Measurements from ENCODE around the gene ASXL1.
A peak's percentile ranks its signal among the peaks of the same experiment; 100 is the strongest.

Gene ASXL1

GRCh38 chr20:32356622-32357374 is 1.3 kb upstream of the ASXL1 start:
- Histone ChIP-seq H3K4me3 (peak overlapping the region; percentile 86), H3K27ac (peak overlapping the region; percentile 95 to 96)
- no peak for TF ChIP-seq CTCF (IDR thresholded peaks at IDR 0.05)
- DNase-seq (ENCODE audit: low spot score), result no peak

GRCh38 chr20:32357375-32357868 is 709 bp upstream of the ASXL1 start:
- DNase-seq (ENCODE audit: low spot score), result no peak
- Histone ChIP-seq H3K4me3 (peak overlapping the region; percentile 86), H3K27ac (peak overlapping the region; percentile 95 to 96)
- TF ChIP-seq CTCF (IDR thresholded peaks at IDR 0.05), result no peak

GRCh38 chr20:32358632-32358882 is 426 bp downstream of the ASXL1 start:
- DNase-seq (ENCODE audit: low spot score), result peak; percentile 80
- no peak for TF ChIP-seq CTCF (IDR thresholded peaks at IDR 0.05)
- Histone ChIP-seq H3K27ac (peak overlapping the region; percentile 95 to 96), H3K4me3 (peak overlapping the region; percentile 86)

- peak overlapping the region; percentile 95 to 96 for H3K27ac ChIP-seq
- peak overlapping the region; percentile 86 for H3K4me3 ChIP-seq
- DNase-seq (ENCODE audit: low spot score), result peak; percentile 81
- no peak for TF ChIP-seq CTCF (IDR thresholded peaks at IDR 0.05)
Observed at GRCh38 chr20:32358883-32359632, 927 bp downstream of the ASXL1 start.

GRCh38 chr20:32359633-32360332 is 1.7 kb downstream of the ASXL1 start:
- Histone ChIP-seq H3K27ac (peak overlapping the region; percentile 95 to 96), H3K4me3 (peak overlapping the region; percentile 86)
- TF ChIP-seq CTCF (IDR thresholded peaks at IDR 0.05), result no peak
- DNase-seq (ENCODE audit: low spot score), result no peak

GRCh38 chr20:32360333-32360634 is 2.2 kb downstream of the ASXL1 start:
- TF ChIP-seq CTCF (IDR thresholded peaks at IDR 0.05), result no peak

More at GRCh38 chr20:32360333-32360634, 2.2 kb downstream of the ASXL1 start:
- peak overlapping the region; percentile 86 for H3K4me3 ChIP-seq
- no peak for DNase-seq (ENCODE audit: low spot score)
- peak overlapping the region; percentile 52 to 95 for H3K27ac ChIP-seq

Measured in coronary artery (tissue), 2 donors.